CD4-positive, alpha-beta T cell treated with Interleukin-12 subunit alpha and Interleukin-12 subunit beta, for 1 hour (primary cell): ENCODE results near the gene ELAVL3.
A peak's percentile ranks its signal among the peaks of the same experiment; 100 is the strongest.
"Not testable (repeated sequence)": the region's sequence is repeated elsewhere in the genome, so short reads cannot be mapped to it uniquely, and the experiment has no call there.

Experiments used
- DNase-seq: peaks from one replicate; pipeline ENCODE4 v3.0.0-alpha.2; 2020

The ELAVL3 gene

GRCh38 chr19:11435057-11435832, 45.6 kb downstream of the ELAVL3 start, which contains the start of the genes ODAD3 and PRKCSH:
Gene ODAD3 (minus strand): TSS chr19:11435121. CDS start chr19:11435016, 105 bp downstream.
Gene PRKCSH (plus strand): TSS chr19:11435635. CDS start chr19:11436118, 483 bp downstream.
- DNase-seq: peak; percentile 99

GRCh38 chr19:11434703-11435056, 46.2 kb downstream of the ELAVL3 start:
- no peak for DNase-seq

GRCh38 chr19:11433526-11433925, 47.3 kb downstream of the ELAVL3 start:
- DNase-seq: not testable (repeated sequence)

- no peak for DNase-seq
These were observed 54.2 kb downstream of the ELAVL3 start for GRCh38 chr19:11426656-11427055.

- no peak for DNase-seq
These were observed 55.0 kb downstream of the ELAVL3 start for GRCh38 chr19:11425719-11426457.

GRCh38 chr19:11423791-11424181, 57.1 kb downstream of the ELAVL3 start:
- no peak for DNase-seq

- no peak for DNase-seq
These were observed 57.6 kb downstream of the ELAVL3 start for GRCh38 chr19:11423164-11423790.

- peak; percentile 81 for DNase-seq
These were observed 58.4 kb downstream of the ELAVL3 start for GRCh38 chr19:11422163-11423065.

GRCh38 chr19:11421371-11422098, 59.3 kb downstream of the ELAVL3 start:
- peak; percentile 51 for DNase-seq

GRCh38 chr19:11420429-11421370, 60.1 kb downstream of the ELAVL3 start:
- no peak for DNase-seq

GRCh38 chr19:11418549-11419506, 62.0 kb downstream of the ELAVL3 start, which contains the start of gene RGL3:
Gene RGL3 (minus strand): TSS chr19:11419314. CDS start chr19:11419278, 36 bp downstream.
- no peak for DNase-seq

- DNase-seq: no peak
These were observed 62.7 kb downstream of the ELAVL3 start for GRCh38 chr19:11418094-11418548.

- DNase-seq: no peak
These were observed 64.3 kb downstream of the ELAVL3 start for GRCh38 chr19:11416346-11417052.

GRCh38 chr19:11414544-11414943, 66.3 kb downstream of the ELAVL3 start:
- DNase-seq: no peak

GRCh38 chr19:11410682-11411081, 70.2 kb downstream of the ELAVL3 start:
- no peak for DNase-seq

GRCh38 chr19:11408591-11408990, 72.3 kb downstream of the ELAVL3 start:
- no peak for DNase-seq

GRCh38 chr19:11406703-11407236, 74.1 kb downstream of the ELAVL3 start:
- DNase-seq: not testable (repeated sequence)
